ENCODE data around the gene MYL6B. TPM values are rescaled to one million over a fixed set of nuclear protein-coding genes. Genes with fewer than 3 reads are reported as not detected.
A peak's percentile ranks its signal among the peaks of the same experiment; 100 is the strongest.

Gene MYL6B
- total and polyA plus RNA-seq, 2 experiments from 2014 or later, result 96.9 to 164 TPM

- no peaks in the 10 kb centered on the region for H3K27me3 ChIP-seq (ENCODE audit: insufficient read depth)
- H4K20me1 ChIP-seq (replicated peaks; ENCODE audit: insufficient read depth), result peaks cover 4% of the 10 kb centered on the region
- H3K27ac Mint-ChIP-seq, result no peak overlapping the region
- no peak overlapping the region for H2AFZ ChIP-seq
- H3K4me3 ChIP-seq, result no peak overlapping the region
- H3K4me2 ChIP-seq, result no peak overlapping the region
- H3K79me2 ChIP-seq (replicated peaks; ENCODE audit: insufficient read depth), result no peaks in the 10 kb centered on the region
- no peaks in the 10 kb centered on the region for H3K4me1 ChIP-seq (ENCODE audit: insufficient read depth)
- peaks cover 34% of the 10 kb centered on the region for H3K36me3 Mint-ChIP-seq (ENCODE audit: low read depth)
- peaks cover 15% of the 10 kb centered on the region for H3F3A ChIP-seq (replicated peaks; ENCODE audit: low read depth)
- TF ChIP-seq REST (IDR thresholded peaks at IDR 0.05; ENCODE audit: unreplicated experiment), result no peak
- 0 out of 2 replicates have a peak, but pooled peaks have one; percentile 3 for TF ChIP-seq POLR2AphosphoS5 (IDR thresholded peaks at IDR 0.05; ENCODE audit: low read depth)
- TF ChIP-seq NANOG (IDR thresholded peaks at IDR 0.05; ENCODE audit: borderline replicate concordance), result no peak
- no peak for TF ChIP-seq CTCF (conservative IDR thresholded peaks at IDR 0.05; ENCODE audit: low read depth in 2 of 2)
- 0 out of 2 replicates have a peak, but pooled peaks cover 4% of the 10 kb centered on the region for H3K9me2 ChIP-seq (ENCODE audit: insufficient read depth)
- 0 out of 2 replicates have a peak overlapping the region, but pooled peaks have one; percentile 1 for H3K27ac ChIP-seq (ENCODE audit: low read depth)
- peaks cover 15% of the 10 kb centered on the region for H3K4me1 Mint-ChIP-seq
- no peaks in the 10 kb centered on the region for H3K9me3 Mint-ChIP-seq
- peaks cover 14% of the 10 kb centered on the region for H3K36me3 ChIP-seq (ENCODE audit: insufficient read depth)
- no peak overlapping the region for H3K4me3 Mint-ChIP-seq
- peaks cover 12% of the 10 kb centered on the region for H3K27me3 Mint-ChIP-seq (ENCODE audit: insufficient read depth, low read depth, poor library complexity)
- DNase-seq (ENCODE audit: low spot score) (no peak), ATAC-seq (no peak)
These were observed 50.0 kb downstream of the MYL6B start for GRCh38 chr12:56202366-56202765.

- H3K36me3 ChIP-seq (ENCODE audit: insufficient read depth), result peaks cover 17% of the 10 kb centered on the region
- H3K4me1 ChIP-seq (ENCODE audit: insufficient read depth), result no peaks in the 10 kb centered on the region
- H3K9me2 ChIP-seq (ENCODE audit: insufficient read depth), result no peaks in the 10 kb centered on the region
- peaks cover 19% of the 10 kb centered on the region for H3F3A ChIP-seq (replicated peaks; ENCODE audit: low read depth)
- ATAC-seq (no peak), DNase-seq (ENCODE audit: low spot score) (no peak)
- H3K79me2 ChIP-seq (replicated peaks; ENCODE audit: insufficient read depth), result no peaks in the 10 kb centered on the region
- peaks cover 39% of the 10 kb centered on the region for H3K36me3 Mint-ChIP-seq (ENCODE audit: low read depth)
- peaks cover 12% of the 10 kb centered on the region for H3K4me1 Mint-ChIP-seq
- H3K4me2 ChIP-seq, result no peak overlapping the region
- no peaks in the 10 kb centered on the region for H3K9me3 Mint-ChIP-seq
- H3K27me3 Mint-ChIP-seq (ENCODE audit: insufficient read depth, low read depth, poor library complexity), result peaks cover 12% of the 10 kb centered on the region
- no peak overlapping the region for H3K27ac Mint-ChIP-seq
- H3K27me3 ChIP-seq (ENCODE audit: insufficient read depth), result no peaks in the 10 kb centered on the region
- H3K27ac ChIP-seq (ENCODE audit: low read depth), result 0 out of 2 replicates have a peak overlapping the region, but pooled peaks have one; percentile 1
- no peak overlapping the region for H2AFZ ChIP-seq
- peaks cover 5% of the 10 kb centered on the region for H4K20me1 ChIP-seq (replicated peaks; ENCODE audit: insufficient read depth)
- no peak overlapping the region for H3K4me3 Mint-ChIP-seq
- no peak overlapping the region for H3K4me3 ChIP-seq
- TF ChIP-seq REST (IDR thresholded peaks at IDR 0.05; ENCODE audit: unreplicated experiment) (no peak), ZNF331 (CRISPR knock-in tag; IDR thresholded peaks at IDR 0.05; ENCODE audit: low read depth) (no peak), EZH2phosphoT487 (IDR thresholded peaks at IDR 0.05; ENCODE audit: unreplicated experiment) (no peak), CTCF (conservative IDR thresholded peaks at IDR 0.05; ENCODE audit: low read depth in 2 of 2) (no peak), POLR2AphosphoS5 (IDR thresholded peaks at IDR 0.05; ENCODE audit: low read depth) (0 out of 2 replicates have a peak, but pooled peaks have one; percentile 14)
These were observed 50.5 kb downstream of the MYL6B start for GRCh38 chr12:56202838-56203237.

All from GM23338 (cell line).